NCI-H2107 treated with DMSO at 0.1 percent for 48 hours (cell line): ENCODE results near the gene WDR19.
"Not testable (repeated sequence)": the region's sequence is repeated elsewhere in the genome, so short reads cannot be mapped to it uniquely, and the experiment has no call there.

Experiments
- DNase-seq: peaks from one replicate; lab custom pipeline; 2025; ENCODE audit not compliant: unreplicated experiment; lab: John Stamatoyannopoulos, UW

WDR19 gene

DNA sequence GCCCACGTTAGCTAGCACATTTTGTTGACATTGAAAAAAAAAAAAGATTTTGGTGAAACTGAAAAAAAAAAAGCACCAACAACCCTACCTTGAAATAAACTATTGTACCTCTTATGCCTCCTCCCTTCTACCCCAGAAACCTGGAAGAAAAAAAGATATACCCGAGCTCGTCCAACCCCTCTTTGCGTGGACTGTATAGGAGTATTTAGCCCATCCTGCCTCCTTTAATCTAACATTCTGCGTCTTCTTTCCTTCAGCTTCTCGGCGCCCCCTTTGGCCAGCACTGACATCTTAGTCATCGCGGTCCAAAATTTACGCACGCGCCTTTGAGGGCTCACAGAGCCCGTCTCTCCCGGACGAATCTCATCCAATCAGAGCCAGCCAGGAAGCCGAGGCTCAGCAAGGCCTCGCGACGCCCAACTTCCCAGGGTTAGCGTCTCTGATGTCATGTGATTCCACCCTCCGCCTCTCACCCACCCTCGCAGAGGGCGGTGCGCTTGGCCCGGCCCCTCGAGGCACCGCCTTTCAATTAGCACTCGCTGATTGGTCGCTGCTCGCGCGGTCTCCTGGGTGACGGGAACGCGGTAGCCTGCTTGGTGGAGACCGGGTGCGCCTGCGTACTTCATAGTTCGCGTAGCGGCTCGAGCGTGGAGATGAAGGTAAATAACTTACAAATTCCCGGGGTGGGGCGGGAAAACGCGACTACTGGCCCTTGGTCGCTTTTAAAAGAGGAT is at the start of gene WDR19:
WDR19 (plus strand) TSS at position 625 of the 734 bp plus-strand sequence; CDS start at position 654, 29 bp downstream.
- DNase-seq: peak; percentile 90

GRCh38 chr4:39133623-39134022 is 48.7 kb upstream of the WDR19 start:
- no peak for DNase-seq

GRCh38 chr4:39134683-39135306 is 47.5 kb upstream of the WDR19 start:
- DNase-seq: peak; percentile 4

GRCh38 chr4:39138227-39138626 is 44.1 kb upstream of the WDR19 start:
- DNase-seq: not testable (repeated sequence)

- no peak for DNase-seq
These were observed 36.1 kb upstream of the WDR19 start for GRCh38 chr4:39146211-39146610.

GRCh38 chr4:39154009-39154408 is 28.3 kb upstream of the WDR19 start:
- no peak for DNase-seq

- no peak for DNase-seq
These were observed 24.8 kb upstream of the WDR19 start for GRCh38 chr4:39157520-39157919.

DNA sequence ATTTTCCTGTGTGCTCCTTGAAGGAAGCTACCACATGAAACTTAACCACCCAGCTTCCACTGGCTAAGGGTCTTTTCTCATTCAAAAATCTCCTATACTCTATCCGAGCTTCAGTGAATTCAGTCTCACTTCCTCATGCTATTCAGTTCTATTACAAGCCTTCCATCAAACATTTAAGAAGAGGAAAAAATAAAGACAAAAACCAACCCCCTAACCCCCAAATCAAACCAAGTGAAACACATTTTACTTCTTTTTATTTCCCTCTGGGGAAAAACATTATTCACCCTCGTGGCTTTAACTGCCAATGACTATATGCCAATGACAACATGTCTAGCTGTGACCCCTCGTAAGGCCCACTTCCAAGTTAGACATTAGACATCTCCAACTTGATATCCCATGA is 16.2 kb upstream of the WDR19 start:
- no peak for DNase-seq

DNA sequence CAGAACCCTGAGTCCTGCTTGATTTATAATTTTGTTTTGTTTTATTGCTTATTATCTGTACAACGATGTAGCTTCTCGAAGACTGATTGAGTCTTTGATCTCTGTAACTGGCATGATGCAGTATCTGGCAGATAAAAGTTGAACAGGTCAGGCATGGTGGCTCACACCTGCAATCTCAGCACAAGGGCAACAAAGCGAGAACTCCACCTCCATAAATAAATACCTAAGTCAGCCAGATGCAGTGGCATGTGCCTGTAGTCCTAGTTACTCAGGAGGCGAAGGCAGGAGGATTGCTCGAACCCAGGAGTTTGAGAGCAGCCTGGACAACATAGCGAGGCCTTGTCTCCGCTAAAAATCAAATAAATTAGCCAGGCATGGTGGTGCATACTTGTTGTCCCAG is 15.7 kb upstream of the WDR19 start:
- no peak for DNase-seq

- DNase-seq: no peak
These were observed 12.9 kb upstream of the WDR19 start for GRCh38 chr4:39169426-39169825.

- no peak for DNase-seq
These were observed 12.0 kb upstream of the WDR19 start for GRCh38 chr4:39170301-39170700.

- DNase-seq: no peak
These were observed 3.6 kb upstream of the WDR19 start for GRCh38 chr4:39178706-39179105.

DNA sequence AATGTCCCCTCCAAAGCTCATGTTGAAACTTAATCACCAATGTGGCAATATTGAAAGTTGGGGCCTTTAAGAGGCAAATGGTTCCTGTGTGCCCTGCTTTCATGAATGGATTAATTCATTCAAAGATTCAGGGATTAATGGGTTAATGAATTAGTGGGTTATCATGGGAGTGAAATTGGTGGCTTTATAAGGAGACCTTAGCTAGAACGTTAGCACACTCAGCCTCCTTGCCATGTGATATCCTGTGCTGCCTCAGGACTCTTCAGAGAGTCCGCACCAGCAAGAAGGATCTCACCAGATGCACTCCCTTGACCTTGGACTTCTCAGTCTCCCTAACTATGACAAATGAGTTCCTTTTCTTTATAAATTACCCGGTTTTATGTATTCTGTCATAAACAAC is 2.6 kb upstream of the WDR19 start:
- no peak for DNase-seq

GRCh38 chr4:39180629-39181028 is 1.7 kb upstream of the WDR19 start:
- not testable (repeated sequence) for DNase-seq

GRCh38 chr4:39181520-39181904 is 817 bp upstream of the WDR19 start:
- DNase-seq: no peak

GRCh38 chr4:39201963-39202362 is 19.6 kb downstream of the WDR19 start:
- DNase-seq: no peak

DNA sequence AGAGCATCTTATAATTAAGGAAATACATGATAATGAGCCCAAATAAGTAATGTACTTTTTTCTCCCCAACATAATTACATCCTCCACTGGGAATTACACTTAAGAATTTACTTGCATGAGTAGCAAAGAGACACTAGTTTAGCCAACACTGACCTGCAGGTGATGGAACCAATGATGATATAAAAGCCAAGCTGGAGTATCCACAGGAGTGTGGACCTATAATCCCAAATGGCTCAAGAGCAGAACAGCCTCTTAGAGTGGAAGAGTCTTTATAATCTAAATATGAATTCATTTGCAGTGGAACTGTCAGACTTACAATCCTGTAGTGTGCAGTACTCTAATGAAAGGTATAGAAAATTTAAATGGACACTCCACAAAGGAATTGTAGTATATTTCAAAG is 22.2 kb downstream of the WDR19 start:
- DNase-seq: no peak

DNA sequence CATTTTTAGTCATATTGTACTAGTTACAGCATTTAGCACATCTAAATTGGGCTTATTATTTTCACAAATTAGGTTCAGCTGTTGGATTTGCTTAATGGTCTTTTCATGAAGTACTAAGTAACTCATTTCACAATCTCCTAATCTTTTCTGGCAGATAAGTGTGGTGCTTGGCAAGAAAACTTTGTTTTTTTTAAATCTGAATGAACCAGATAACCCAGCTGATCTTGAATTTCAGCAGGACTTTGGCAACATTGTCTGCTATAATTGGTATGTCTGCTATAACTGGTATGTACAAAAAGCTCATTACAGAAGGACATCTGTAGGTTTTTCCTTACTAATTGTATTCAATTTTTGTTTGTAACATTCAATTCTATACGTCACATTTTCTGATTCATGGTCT is 22.7 kb downstream of the WDR19 start:
- no peak for DNase-seq

DNA sequence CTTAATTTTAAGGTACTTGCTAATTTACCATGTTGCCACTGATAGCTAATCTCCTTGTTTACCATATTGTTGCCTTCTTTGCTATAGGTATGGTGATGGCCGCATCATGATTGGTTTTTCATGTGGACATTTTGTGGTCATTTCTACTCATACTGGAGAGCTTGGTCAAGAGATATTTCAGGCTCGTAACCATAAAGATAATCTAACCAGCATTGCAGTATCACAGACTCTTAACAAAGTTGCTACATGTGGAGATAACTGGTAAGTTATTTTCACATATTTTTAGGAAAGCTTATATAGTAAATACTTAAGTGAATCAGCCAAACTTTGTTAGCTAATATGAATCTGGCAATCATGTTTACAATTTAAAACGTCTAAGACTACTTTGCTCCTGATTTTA is 23.1 kb downstream of the WDR19 start:
- DNase-seq: no peak

- no peak for DNase-seq
These were observed 45.6 kb downstream of the WDR19 start for GRCh38 chr4:39227906-39228305.

GRCh38 chr4:39228377-39228776 is 46.0 kb downstream of the WDR19 start:
- DNase-seq: no peak

- DNase-seq: no peak
These were observed 48.1 kb downstream of the WDR19 start for GRCh38 chr4:39230462-39230861.

GRCh38 chr4:39231660-39232059 is 49.3 kb downstream of the WDR19 start:
- DNase-seq: no peak
